Fibroblast of skin of abdomen (primary cell): Measurements from ENCODE around the gene PTX3.

ENCODE experiments used
- DNase-seq: peaks from one replicate; pipeline ENCODE4 v3.0.0-alpha.2; 2013

The PTX3 gene

DNA sequence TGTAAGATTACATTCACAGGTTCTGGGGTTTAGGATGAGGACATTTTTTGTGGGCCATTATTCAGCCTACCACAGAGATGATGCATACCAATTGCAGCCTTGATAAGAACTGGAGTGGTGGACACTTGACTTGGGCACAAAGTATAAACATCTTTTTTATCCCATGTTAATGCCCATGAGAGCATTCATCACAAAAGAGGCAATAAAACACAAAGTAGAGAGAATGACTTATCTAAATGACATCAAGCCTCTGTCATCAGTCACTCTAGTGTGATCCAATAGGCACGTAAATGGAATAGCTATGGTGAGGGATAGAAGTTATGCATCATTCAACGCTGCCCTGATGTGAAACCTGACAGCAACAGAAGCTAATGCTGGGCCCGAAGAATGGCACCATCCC lies 40.8 kb downstream of the PTX3 start:
- no peak for DNase-seq

DNA sequence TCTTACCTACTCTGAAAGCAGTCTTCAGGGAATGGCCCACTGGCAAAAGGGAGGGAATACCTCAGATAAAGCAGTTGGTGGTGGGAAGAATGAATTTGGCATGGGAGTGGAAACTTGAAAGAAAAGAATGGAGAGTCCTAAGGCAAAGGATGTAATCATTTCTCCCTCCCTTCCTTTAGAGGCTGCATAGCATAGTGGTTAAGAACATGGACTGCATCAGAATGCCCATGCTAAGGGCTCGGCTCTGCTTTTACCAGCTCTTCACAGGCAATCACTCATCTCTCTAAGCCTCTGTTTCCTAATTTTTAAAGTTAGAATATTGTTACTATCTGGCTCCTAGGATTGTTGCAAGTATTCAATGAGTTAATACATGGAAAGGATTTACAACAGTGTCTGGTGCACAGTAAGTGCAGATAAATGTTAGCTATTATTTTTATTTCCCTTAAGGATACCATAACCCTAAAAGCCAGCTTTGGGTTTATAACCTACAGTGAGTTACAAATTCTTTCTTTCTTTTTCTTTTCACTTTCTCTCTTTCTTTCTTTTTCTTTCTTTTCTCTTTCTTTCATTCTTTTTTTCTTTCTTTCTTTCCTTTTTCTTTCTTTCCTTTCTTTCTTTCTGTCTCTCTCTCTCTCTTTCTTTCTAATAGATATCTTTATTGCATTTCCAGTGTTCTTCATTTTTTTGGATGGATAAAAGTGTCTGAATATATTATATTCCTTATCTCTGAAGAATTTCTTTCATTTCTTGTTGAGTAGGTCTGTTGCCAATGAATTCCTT lies 43.0 kb downstream of the PTX3 start:
- no peak for DNase-seq

- no peak for DNase-seq
Observed at GRCh38 chr3:157487339-157487738, 50.7 kb downstream of the PTX3 start.

GRCh38 chr3:157488144-157488543 lies 51.5 kb downstream of the PTX3 start:
- DNase-seq = no peak

- DNase-seq = no peak
Observed at GRCh38 chr3:157491136-157491535, 54.5 kb downstream of the PTX3 start.
